ENCODE measurements around the gene SRP72.
A peak's percentile ranks its signal among the peaks of the same experiment; 100 is the strongest.

- TF ChIP-seq CTCF (IDR thresholded peaks at IDR 0.05; ENCODE audit: low read depth, low read length): peak; percentile 57
- TF ChIP-seq MAX (IDR thresholded peaks at IDR 0.05; ENCODE audit: low read depth, low read length): no peak
Observed at GRCh38 chr4:56424697-56425514, 42.5 kb upstream of the SRP72 start.
